Astrocyte of the spinal cord (primary cell): ENCODE results near the gene PDAP1.
A peak's percentile ranks its signal among the peaks of the same experiment; 100 is the strongest.

Source experiments
- DNase-seq: peaks from one replicate; pipeline ENCODE4 v3.0.0; 2011; ENCODE audit warnings: low read depth, low spot score
- H3K4me3 ChIP-seq: 2 replicates; pipeline ENCODE4 v1.5.1; 2011; ENCODE audit warnings: low read depth, mild to moderate bottlenecking, low read length, moderate library complexity
- CTCF ChIP-seq: IDR thresholded peaks from 2 replicates; pipeline ENCODE4 v1.5.1; 2012; ENCODE audit warnings: low read depth, mild to moderate bottlenecking, low read length, inconsistent platforms
- in situ Hi-C: cut with HindIII; loops from 2 replicates; pipeline ENCODE4 v1.10.0; 2017; ENCODE audit warnings: low sequenced_read_pairs

The PDAP1 gene

GRCh38 chr7:99408379-99409191 is at the start of gene PDAP1, which contains the start of gene BUD31:
Gene PDAP1, minus strand, starts transcription at chr7:99408597. Its CDS starts 49 bp downstream, at chr7:99408548.
Gene BUD31, plus strand, starts transcription at chr7:99408969. Its CDS starts 2,124 bp downstream, at chr7:99411093.
- in situ Hi-C loops = no loop called here
- peak within 1 kb of the TSS; percentile 94 for H3K4me3 ChIP-seq
- no peak for TF ChIP-seq CTCF
- peak; percentile 96 for DNase-seq

- DNase-seq = no peak
- no peak overlapping the region for H3K4me3 ChIP-seq
- no peak for TF ChIP-seq CTCF
- in situ Hi-C loops = no loop called here
Observed at GRCh38 chr7:99457650-99458493, 49.5 kb upstream of the PDAP1 start.

- in situ Hi-C loops = no loop called here
- no peak for TF ChIP-seq CTCF
- DNase-seq = no peak
- H3K4me3 ChIP-seq = no peak overlapping the region
Observed at GRCh38 chr7:99457050-99457649, 48.8 kb upstream of the PDAP1 start.

GRCh38 chr7:99456288-99456687 is 47.9 kb upstream of the PDAP1 start:
- H3K4me3 ChIP-seq = no peak overlapping the region
- no peak for DNase-seq
- in situ Hi-C loops = no loop called here
- no peak for TF ChIP-seq CTCF

- DNase-seq = no peak
- no peak overlapping the region for H3K4me3 ChIP-seq
- no peak for TF ChIP-seq CTCF
- in situ Hi-C loops = no loop called here
Observed at GRCh38 chr7:99455874-99456273, 47.5 kb upstream of the PDAP1 start.

GRCh38 chr7:99453105-99453504 is 44.7 kb upstream of the PDAP1 start:
- no peak for TF ChIP-seq CTCF
- in situ Hi-C loops = no loop called here
- no peak overlapping the region for H3K4me3 ChIP-seq
- no peak for DNase-seq
